Lung (tissue), 12 donors: ENCODE results near the gene TSSK6. TPM values are rescaled to one million over a fixed set of nuclear protein-coding genes. Genes with fewer than 3 reads are reported as not detected.

Experiments
- ATAC-seq: fragments of 200-7000 bp; cut with Tn5 transposase; one replicate; pipeline ENCODE4 v1.9.1; 2020; ENCODE audit warnings: moderate number of reproducible peaks; ENCODE audit not compliant: insufficient read depth, low FRiP score
- DNase-seq, 3 donors: peaks; one replicate each; pipeline ENCODE4 v3.0.0-alpha.2; 2013 to 2017
- H3K27ac ChIP-seq, 2 donors: one replicate each; pipeline ENCODE4 v1.5.1; 2013; ENCODE audit warnings: mild to moderate bottlenecking in 2 of 2, moderate library complexity in 2 of 2, control low read depth in 1 of 2, inconsistent platforms in 1 of 2, low read depth in 1 of 2, low read length in 1 of 2
- H3K27me3 ChIP-seq, 3 donors: one replicate each; pipeline ENCODE4 v1.5.1; 2013; ENCODE audit warnings: low read length in 2 of 3; ENCODE audit not compliant: control insufficient read depth in 3 of 3, insufficient read depth in 3 of 3
- H3K36me3 ChIP-seq, 4 donors: one replicate each; pipeline ENCODE4 v1.5.1; 2013; ENCODE audit warnings: low read length in 4 of 4, mild to moderate bottlenecking in 1 of 4, moderate library complexity in 1 of 4; ENCODE audit not compliant: control insufficient read depth in 4 of 4, insufficient read depth in 4 of 4
- H3K4me1 ChIP-seq, 5 donors: one replicate each; pipeline ENCODE4 v1.5.1; 2013; ENCODE audit warnings: low read length in 5 of 5, mild to moderate bottlenecking in 2 of 5, moderate library complexity in 1 of 5; ENCODE audit not compliant: control insufficient read depth in 5 of 5, insufficient read depth in 5 of 5
- H3K4me3 ChIP-seq: one replicate; pipeline ENCODE4 v1.5.1; 2013; ENCODE audit warnings: mild to moderate bottlenecking, control low read depth, moderate library complexity
- H3K9ac ChIP-seq, 2 donors: one replicate each; pipeline ENCODE4 v1.5.1; 2013; ENCODE audit warnings: low read length in 2 of 2, control low read depth in 1 of 2; ENCODE audit not compliant: insufficient read depth in 1 of 2
- H3K9me3 ChIP-seq, 4 donors: one replicate each; pipeline ENCODE4 v1.5.1; 2013; ENCODE audit warnings: low read length in 3 of 4, mild to moderate bottlenecking in 1 of 4, moderate library complexity in 1 of 4; ENCODE audit not compliant: control insufficient read depth in 4 of 4, insufficient read depth in 3 of 4
- WGBS, 2 donors: extraction: QIAGEN DNeasy Blood & Tissue Kit; methylation state at CpG; one replicate each; pipeline ENCODE4 v1.1.7; 2013; 5-methylcytosine and 5-hydroxymethylcytosine counted together
- polyA plus RNA-seq, 2 donors: library from polyadenylated mRNA; stranded (reverse); fragments of 200-250 nt; gene quantifications; one replicate each; pipeline ENCODE4 v1.2.1, GENCODE V29; 2013
- total RNA-seq, 2 donors: library from RNA; depleted of rRNA in 1 of 2; stranded (reverse); fragments of >200 nt in 1 of 2; gene quantifications; one replicate each; pipeline ENCODE4 v1.2.1, GENCODE V29; 2014 to 2021
- TF ChIP-seq, protein P1 (sequence below): IDR thresholded peaks from 2 replicates; pipeline ENCODE4 v1.5.1; 2012; ENCODE audit warnings: mild to moderate bottlenecking; ENCODE audit errors: control extremely low read depth, extremely low read depth
- donor health status: control.
- donor health status: control.
- donor health status: Bipolar disorder and iron deficiency.
- donor health status: healthy.
- donor health status: DM: yes; HTN: yes; CAD: no.

The TSSK6 gene
- total and polyA plus RNA-seq, 4 donors = 0.89 to 3.1 (median 2.0) TPM

DNA sequence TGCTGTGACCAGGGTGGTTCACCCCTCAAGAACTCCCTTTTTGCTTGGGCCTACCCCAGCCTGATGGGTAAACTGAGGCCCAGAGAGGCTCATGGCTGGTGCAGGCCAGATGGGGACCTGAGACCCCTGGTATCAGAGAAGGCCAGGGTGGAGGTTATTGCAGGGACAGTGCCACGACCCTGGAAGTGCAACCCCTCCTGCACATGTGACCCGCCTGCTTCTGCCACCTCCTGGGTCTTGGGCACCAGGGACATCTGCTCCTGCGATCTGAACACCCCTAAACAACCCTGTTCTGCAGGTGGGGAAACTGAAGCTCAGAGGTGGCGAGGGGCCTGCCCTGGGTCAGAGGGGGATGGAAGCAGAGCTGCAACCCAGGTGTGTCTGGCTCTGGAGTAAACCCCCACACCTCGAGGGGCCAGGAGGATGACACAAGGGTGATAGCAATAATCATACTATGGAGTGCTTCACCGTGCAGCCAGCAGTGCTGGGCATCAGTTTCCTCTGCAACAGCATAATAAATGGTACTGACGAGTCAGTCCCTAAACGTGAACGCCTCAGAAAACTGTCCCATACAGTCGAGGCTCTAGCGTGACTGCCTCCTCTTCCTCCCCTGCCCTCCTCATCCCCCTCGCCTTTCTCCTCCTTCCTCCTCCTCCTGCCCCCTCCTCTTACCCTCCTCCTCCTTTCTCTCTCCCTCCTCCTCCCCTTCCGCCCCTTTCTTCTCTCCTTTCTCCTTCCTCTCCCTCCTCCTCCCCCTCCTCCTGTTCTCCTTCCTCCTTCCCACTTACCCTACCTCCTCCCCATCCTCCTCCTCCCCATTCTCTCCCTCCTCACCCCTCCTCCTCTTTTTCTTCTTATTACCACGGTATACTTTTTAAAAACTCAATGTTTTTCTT, 17.7 kb upstream of the TSSK6 start:
- 71 to 74% methylated on average over 13 to 14 of the region's 14 CpGs for WGBS, 2 donors
- TF ChIP-seq, protein P1, sequence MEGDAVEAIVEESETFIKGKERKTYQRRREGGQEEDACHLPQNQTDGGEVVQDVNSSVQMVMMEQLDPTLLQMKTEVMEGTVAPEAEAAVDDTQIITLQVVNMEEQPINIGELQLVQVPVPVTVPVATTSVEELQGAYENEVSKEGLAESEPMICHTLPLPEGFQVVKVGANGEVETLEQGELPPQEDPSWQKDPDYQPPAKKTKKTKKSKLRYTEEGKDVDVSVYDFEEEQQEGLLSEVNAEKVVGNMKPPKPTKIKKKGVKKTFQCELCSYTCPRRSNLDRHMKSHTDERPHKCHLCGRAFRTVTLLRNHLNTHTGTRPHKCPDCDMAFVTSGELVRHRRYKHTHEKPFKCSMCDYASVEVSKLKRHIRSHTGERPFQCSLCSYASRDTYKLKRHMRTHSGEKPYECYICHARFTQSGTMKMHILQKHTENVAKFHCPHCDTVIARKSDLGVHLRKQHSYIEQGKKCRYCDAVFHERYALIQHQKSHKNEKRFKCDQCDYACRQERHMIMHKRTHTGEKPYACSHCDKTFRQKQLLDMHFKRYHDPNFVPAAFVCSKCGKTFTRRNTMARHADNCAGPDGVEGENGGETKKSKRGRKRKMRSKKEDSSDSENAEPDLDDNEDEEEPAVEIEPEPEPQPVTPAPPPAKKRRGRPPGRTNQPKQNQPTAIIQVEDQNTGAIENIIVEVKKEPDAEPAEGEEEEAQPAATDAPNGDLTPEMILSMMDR = no peak
- Histone ChIP-seq H3K36me3 (peaks cover 0 to 13% (median 1%) of the 10 kb centered on the region in 4 donors), H3K27me3 (peaks cover 2 to 17% (median 5%) of the 10 kb centered on the region in 3 donors), H3K4me1 (peaks cover 0 to 5% (median 0%) of the 10 kb centered on the region in 5 donors), H3K9ac (no peak overlapping the region), H3K9me3 (no peaks in the 10 kb centered on the region), H3K27ac (no peak overlapping the region), H3K4me3 (no peak overlapping the region)
- ATAC-seq = no peak
- DNase-seq = no peak

DNA sequence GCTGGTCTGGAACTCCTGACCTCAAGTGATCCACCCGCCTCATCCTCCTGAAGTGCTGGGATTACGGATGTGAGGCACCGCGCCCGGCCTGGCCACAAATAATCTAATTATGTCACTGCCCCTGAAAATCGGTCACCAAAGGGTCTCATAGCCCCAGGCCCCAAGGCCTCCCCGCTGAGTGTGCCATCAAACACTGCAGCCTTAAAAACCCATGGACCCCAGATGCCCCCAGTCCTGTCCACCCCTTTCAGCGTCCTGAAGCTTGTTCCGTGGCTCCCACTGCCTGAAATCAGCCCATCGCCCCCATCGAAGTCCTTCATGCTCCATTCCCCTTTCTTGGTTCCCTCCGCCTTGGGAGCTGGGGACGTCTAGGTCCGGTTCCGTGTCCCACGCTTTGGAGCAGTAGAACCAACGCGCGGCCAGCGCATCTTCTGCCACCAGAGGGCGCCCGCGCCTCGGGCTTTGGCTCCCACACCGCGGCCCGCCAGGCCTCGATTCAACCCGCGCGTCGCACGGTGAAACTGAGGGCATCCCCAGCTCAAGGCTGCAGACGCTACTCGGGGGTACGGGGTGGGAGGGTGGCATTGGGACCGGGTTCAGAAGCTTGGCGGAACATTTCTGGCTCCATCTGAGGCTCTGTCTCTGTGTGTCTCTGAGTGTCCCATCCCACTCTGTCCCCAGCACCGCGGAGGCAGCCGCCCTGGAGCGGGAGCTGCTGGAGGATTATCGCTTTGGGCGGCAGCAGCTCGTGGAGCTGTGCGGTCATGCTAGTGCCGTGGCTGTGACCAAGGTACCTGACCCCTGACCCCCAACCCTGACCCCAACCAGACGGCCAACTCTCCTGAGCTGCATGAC, 16.8 kb upstream of the TSSK6 start:
- 26 to 28% methylated on average over 48 of the region's 48 CpGs for WGBS, 2 donors
- Histone ChIP-seq H3K9me3 (no peaks in the 10 kb centered on the region), H3K36me3 (peaks cover 0 to 22% (median 2%) of the 10 kb centered on the region in 4 donors), H3K27ac (no peak overlapping the region), H3K9ac (no peak overlapping the region), H3K4me3 (no peak overlapping the region), H3K27me3 (peaks cover 0 to 10% (median 2%) of the 10 kb centered on the region in 3 donors), H3K4me1 (peaks cover 0 to 4% (median 0%) of the 10 kb centered on the region in 5 donors)
- DNase-seq (peak; percentile 76 to 78 (median 77)), ATAC-seq (peak; percentile 74)
- TF ChIP-seq, protein P1 = peak; percentile 87

DNA sequence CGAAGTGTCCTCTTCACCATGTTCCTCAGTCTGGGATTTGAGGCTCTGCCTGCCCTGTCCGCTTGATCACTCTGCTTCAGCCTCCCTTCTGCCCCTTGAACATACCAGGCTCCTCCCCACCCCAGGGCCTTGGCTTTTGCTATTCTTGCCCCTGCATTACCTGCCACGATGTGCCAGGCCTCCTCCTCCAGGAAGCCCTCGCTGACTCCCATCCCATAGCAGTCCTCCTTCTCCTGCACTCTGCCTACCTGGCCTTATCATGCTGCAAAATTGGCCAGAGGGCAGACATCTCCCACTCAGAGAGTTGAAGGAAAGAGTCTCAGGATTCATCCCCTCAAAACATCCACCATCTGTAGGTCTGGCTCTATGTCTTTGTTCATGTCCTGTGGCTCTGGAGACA, 15.5 kb upstream of the TSSK6 start:
- Histone ChIP-seq H3K36me3 (peaks cover 0 to 29% (median 2%) of the 10 kb centered on the region in 4 donors), H3K9me3 (no peaks in the 10 kb centered on the region), H3K4me3 (no peak overlapping the region), H3K27ac (no peak overlapping the region), H3K9ac (no peak overlapping the region), H3K4me1 (peaks cover 0 to 4% (median 0%) of the 10 kb centered on the region in 5 donors), H3K27me3 (peaks cover 0 to 3% (median 1%) of the 10 kb centered on the region in 3 donors)
- ATAC-seq = no peak
- TF ChIP-seq, protein P1 = no peak
- 87 to 95% methylated on average over 4 of the region's 4 CpGs for WGBS, 2 donors
- DNase-seq = no peak
